SK-N-SH treated with all-trans-retinoic acid at 6 μM for 48 hours (cell line): ENCODE measurements around the gene IL17RC.

Experiments used
- ARNTL ChIP-seq: fragments of 450-650 bp; formaldehyde crosslinking; IDR thresholded peaks from 2 replicates; pipeline ENCODE4 v1.5.0; 2020; ENCODE audit warnings: low read depth, mild to moderate bottlenecking, moderate library complexity, borderline replicate concordance
- ESRRG ChIP-seq: fragments of 250-450 bp; sonication (Bioruptor Pico); IDR thresholded peaks from 2 replicates; pipeline ENCODE4 v1.6.1; 2021; ENCODE audit warnings: mild to moderate bottlenecking
- GLIS3 ChIP-seq: fragments of 250-450 bp; sonication (Bioruptor Pico); IDR thresholded peaks from 2 replicates; pipeline ENCODE4 v1.5.0; 2020; ENCODE audit warnings: mild to moderate bottlenecking, moderate library complexity
- ISL1 ChIP-seq: fragments of 250-450 bp; sonication (Bioruptor Pico); IDR thresholded peaks from 2 replicates; pipeline ENCODE4 v2.1.2; 2022; ENCODE audit warnings: mild to moderate bottlenecking, moderate library complexity
- OSR1 ChIP-seq: fragments of 250-450 bp; sonication (Bioruptor Pico); IDR thresholded peaks from 2 replicates; pipeline ENCODE4 v1.8.0; 2022; ENCODE audit warnings: moderate library complexity, mild to moderate bottlenecking, inconsistent platforms
- POU6F1 ChIP-seq: fragments of 250-450 bp; sonication (Bioruptor Pico); IDR thresholded peaks from 2 replicates; pipeline ENCODE4 v1.8.0; 2021; ENCODE audit warnings: low read depth, mild to moderate bottlenecking, moderate library complexity, borderline replicate concordance
- PPARA ChIP-seq: fragments of 250-450 bp; sonication (Bioruptor Pico); IDR thresholded peaks from 2 replicates; pipeline ENCODE4 v1.5.0; 2020; ENCODE audit warnings: mild to moderate bottlenecking, borderline replicate concordance
- TSHZ2 ChIP-seq: fragments of 250-450 bp; sonication (Bioruptor Pico); IDR thresholded peaks from 2 replicates; pipeline ENCODE4 v1.5.0; 2020; ENCODE audit warnings: mild to moderate bottlenecking, moderate library complexity
- ZFP30 ChIP-seq: fragments of 450-650 bp; formaldehyde crosslinking; IDR thresholded peaks from 2 replicates; pipeline ENCODE4 v1.5.0; 2022; ENCODE audit warnings: mild to moderate bottlenecking, moderate library complexity
- ZNF8 ChIP-seq: fragments of 450-650 bp; formaldehyde crosslinking; IDR thresholded peaks from 2 replicates; pipeline ENCODE4 v1.5.0; 2020; ENCODE audit warnings: mild to moderate bottlenecking, moderate library complexity
- TF ChIP-seq, protein P1 (sequence below): fragments of 250-450 bp; sonication (Bioruptor Pico); IDR thresholded peaks from 2 replicates; pipeline ENCODE4 v1.5.1; 2021; ENCODE audit warnings: mild to moderate bottlenecking, moderate library complexity

DNA sequence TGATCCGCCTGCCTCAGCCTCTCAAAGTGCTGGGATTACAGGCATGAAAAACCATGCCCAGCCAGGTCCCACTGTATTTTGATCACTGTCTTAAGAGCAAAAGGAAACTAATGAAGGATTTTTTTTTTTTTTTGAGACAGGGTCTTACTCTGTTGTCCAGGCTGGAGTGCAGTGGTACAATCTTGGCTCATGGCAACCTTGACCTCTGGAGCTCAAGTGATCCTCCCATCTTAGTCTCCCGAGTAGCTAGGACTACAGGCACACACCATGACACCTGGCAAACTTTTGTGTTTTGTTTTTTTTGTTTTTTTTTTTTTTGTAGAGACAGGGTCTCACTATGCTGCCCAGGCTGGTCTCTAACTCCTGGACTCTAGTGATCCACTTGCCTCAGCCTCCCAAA, 63.4 kb downstream of the IL17RC start:
- TF ChIP-seq ZNF8: no peak
- TF ChIP-seq GLIS3 (CRISPR knock-in tag): no peak
- no peak for TF ChIP-seq ESRRG (CRISPR knock-in tag)
- TF ChIP-seq POU6F1 (CRISPR knock-in tag): no peak
- no peak for TF ChIP-seq ISL1
- TF ChIP-seq OSR1: no peak
- TF ChIP-seq TSHZ2: no peak
- TF ChIP-seq, protein P1, sequence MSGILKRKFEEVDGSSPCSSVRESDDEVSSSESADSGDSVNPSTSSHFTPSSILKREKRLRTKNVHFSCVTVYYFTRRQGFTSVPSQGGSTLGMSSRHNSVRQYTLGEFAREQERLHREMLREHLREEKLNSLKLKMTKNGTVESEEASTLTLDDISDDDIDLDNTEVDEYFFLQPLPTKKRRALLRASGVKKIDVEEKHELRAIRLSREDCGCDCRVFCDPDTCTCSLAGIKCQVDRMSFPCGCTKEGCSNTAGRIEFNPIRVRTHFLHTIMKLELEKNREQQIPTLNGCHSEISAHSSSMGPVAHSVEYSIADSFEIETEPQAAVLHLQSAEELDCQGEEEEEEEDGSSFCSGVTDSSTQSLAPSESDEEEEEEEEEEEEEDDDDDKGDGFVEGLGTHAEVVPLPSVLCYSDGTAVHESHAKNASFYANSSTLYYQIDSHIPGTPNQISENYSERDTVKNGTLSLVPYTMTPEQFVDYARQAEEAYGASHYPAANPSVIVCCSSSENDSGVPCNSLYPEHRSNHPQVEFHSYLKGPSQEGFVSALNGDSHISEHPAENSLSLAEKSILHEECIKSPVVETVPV (CRISPR knock-in tag): no peak
- no peak for TF ChIP-seq PPARA (CRISPR knock-in tag)
- TF ChIP-seq ARNTL (CRISPR knock-in tag): no peak
- no peak for TF ChIP-seq ZFP30 (CRISPR knock-in tag)
